Gastroesophageal sphincter (tissue), 4 donors: ENCODE measurements around the gene FEZF2. TPM values are rescaled to one million over a fixed set of nuclear protein-coding genes. Genes with fewer than 3 reads are reported as not detected.

Experiments used
- ATAC-seq: fragments of 150-250 bp; one replicate; pipeline ENCODE4 v1.9.1; 2016; ENCODE audit warnings: mild to moderate bottlenecking, moderate library complexity
- H3K27ac ChIP-seq, 4 donors: fragments of 200-600 bp; sonication (generic) in 3 of 4; 1 replicate in 3 of 4; 2 replicates in 1 of 4; pipeline ENCODE4 v1.5.1; 2016 to 2019
- H3K27me3 ChIP-seq: fragments of 200-600 bp; sonication (generic); one replicate; pipeline ENCODE4 v1.5.1; 2019
- H3K36me3 ChIP-seq, 2 donors: fragments of 200-600 bp; sonication (generic); one replicate each; pipeline ENCODE4 v1.5.1; 2019; ENCODE audit warnings: control low read depth in 1 of 2
- H3K4me1 ChIP-seq, 3 donors: fragments of 200-600 bp; sonication (generic); 1 replicate in 2 of 3; 2 replicates in 1 of 3; pipeline ENCODE4 v1.5.1; 2016 to 2019; ENCODE audit warnings: control low read depth in 2 of 3
- H3K4me3 ChIP-seq, 2 donors: fragments of 200-600 bp; sonication (generic); one replicate each; pipeline ENCODE4 v1.5.1; 2019; ENCODE audit warnings: mild to moderate bottlenecking in 1 of 2, moderate library complexity in 1 of 2
- H3K9me3 ChIP-seq, 3 donors: fragments of 200-600 bp; sonication (generic); one replicate each; pipeline ENCODE4 v1.5.1; 2017 to 2019; ENCODE audit warnings: control low read depth in 2 of 3
- EP300 ChIP-seq: sonication (generic); formaldehyde crosslinking; IDR thresholded peaks from one replicate; pipeline ENCODE4 v1.6.1; 2017; ENCODE audit warnings: antibody characterized with exemption, mild to moderate bottlenecking
- POLR2A ChIP-seq, 2 donors: fragments of 450-650 bp; IDR thresholded peaks; one replicate each; pipeline ENCODE4 v1.6.1; 2017; ENCODE audit warnings: antibody characterized with exemption in 2 of 2, mild to moderate bottlenecking in 2 of 2, moderate library complexity in 1 of 2
- POLR2AphosphoS5 ChIP-seq: sonication (generic); formaldehyde crosslinking; IDR thresholded peaks from one replicate; pipeline ENCODE4 v1.6.1; 2017; ENCODE audit warnings: antibody characterized with exemption
- WGBS, 2 donors: methylation state at CpG; one replicate each; pipeline ENCODE4 v1.1.5; 2018; ENCODE audit warnings: low coverage in 1 of 2; 5-methylcytosine and 5-hydroxymethylcytosine counted together
- total RNA-seq, 4 donors: library from RNA; depleted of rRNA; stranded (reverse); fragments of >200 nt; gene quantifications; one replicate each; pipeline ENCODE4 v1.1.0, GENCODE V29; 2016
- TF ChIP-seq, protein P1 (sequence below), 4 experiments: fragments of 200-600 bp in 2 of 4; fragments of 450-650 bp in 2 of 4; sonication (generic) in 1 of 4; IDR thresholded peaks; one replicate each; pipeline ENCODE4 v1.5.1; 2017 to 2019; ENCODE audit warnings: antibody characterized with exemption in 4 of 4, mild to moderate bottlenecking in 2 of 4, moderate library complexity in 2 of 4

The FEZF2 gene
- total RNA-seq, 4 donors from 2014 or later = not detected

DNA sequence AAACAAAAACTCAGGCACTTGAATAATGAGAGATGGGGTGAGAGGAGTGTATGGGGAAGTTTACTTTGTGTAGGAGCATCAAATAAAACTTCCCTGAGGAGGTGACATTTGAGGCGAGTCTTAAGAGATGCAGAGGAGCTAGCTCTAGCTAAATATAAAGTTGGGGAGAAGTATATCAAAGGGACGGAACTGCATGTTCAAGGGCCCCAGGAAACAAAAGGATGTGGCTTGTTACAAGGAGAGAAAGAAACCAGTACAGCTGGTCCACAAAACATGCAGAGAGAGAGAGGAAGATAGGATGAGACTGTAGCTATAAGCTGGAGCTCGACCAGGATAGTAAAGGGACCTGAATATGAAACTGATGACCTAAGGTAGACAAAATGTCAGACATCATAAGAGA is 17.6 kb downstream of the FEZF2 start:
- no peak overlapping the region for H3K27ac ChIP-seq
- H3K9me3 ChIP-seq = no peaks in the 10 kb centered on the region
- H3K4me1 ChIP-seq = no peaks in the 10 kb centered on the region
- peaks cover 36% of the 10 kb centered on the region for H3K27me3 ChIP-seq
- WGBS, 2 donors = 59 to 70% methylated on average over 3 of the region's 3 CpGs
- no peaks in the 10 kb centered on the region for H3K36me3 ChIP-seq
- H3K4me3 ChIP-seq = no peak overlapping the region
- no peak for ATAC-seq
- TF ChIP-seq POLR2AphosphoS5 (no peak), EP300 (no peak), POLR2A (IDR thresholded peaks at IDR 0.05) (no peak)
- TF ChIP-seq, protein P1, sequence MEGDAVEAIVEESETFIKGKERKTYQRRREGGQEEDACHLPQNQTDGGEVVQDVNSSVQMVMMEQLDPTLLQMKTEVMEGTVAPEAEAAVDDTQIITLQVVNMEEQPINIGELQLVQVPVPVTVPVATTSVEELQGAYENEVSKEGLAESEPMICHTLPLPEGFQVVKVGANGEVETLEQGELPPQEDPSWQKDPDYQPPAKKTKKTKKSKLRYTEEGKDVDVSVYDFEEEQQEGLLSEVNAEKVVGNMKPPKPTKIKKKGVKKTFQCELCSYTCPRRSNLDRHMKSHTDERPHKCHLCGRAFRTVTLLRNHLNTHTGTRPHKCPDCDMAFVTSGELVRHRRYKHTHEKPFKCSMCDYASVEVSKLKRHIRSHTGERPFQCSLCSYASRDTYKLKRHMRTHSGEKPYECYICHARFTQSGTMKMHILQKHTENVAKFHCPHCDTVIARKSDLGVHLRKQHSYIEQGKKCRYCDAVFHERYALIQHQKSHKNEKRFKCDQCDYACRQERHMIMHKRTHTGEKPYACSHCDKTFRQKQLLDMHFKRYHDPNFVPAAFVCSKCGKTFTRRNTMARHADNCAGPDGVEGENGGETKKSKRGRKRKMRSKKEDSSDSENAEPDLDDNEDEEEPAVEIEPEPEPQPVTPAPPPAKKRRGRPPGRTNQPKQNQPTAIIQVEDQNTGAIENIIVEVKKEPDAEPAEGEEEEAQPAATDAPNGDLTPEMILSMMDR (IDR thresholded peaks at IDR 0.05) = no peak

DNA sequence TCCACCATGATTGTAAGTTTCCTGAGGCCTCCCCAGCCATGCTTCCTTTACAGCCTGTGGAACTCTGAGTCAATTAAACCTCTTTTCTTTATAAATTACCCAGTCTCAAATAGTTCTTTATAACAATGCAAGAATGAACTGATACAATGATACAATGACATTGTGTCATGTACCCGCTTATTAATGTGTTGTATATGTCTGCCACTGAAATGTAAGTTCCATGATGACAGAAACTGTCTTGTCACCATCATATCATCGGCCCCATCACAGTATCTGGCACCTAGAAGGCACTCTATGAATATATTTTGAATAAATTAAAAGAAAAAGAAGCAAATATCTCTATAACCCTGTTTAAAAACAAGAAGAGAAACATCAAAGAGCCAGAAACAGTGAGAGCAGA is 29.6 kb downstream of the FEZF2 start:
- no peaks in the 10 kb centered on the region for H3K9me3 ChIP-seq
- peaks cover under 1% of the 10 kb centered on the region for H3K27me3 ChIP-seq
- H3K4me1 ChIP-seq = no peaks in the 10 kb centered on the region
- no peak overlapping the region for H3K27ac ChIP-seq
- H3K4me3 ChIP-seq = no peak overlapping the region
- no peaks in the 10 kb centered on the region for H3K36me3 ChIP-seq
- TF ChIP-seq POLR2AphosphoS5 (no peak), EP300 (no peak), POLR2A (IDR thresholded peaks at IDR 0.05) (no peak)
- TF ChIP-seq, protein P1 (IDR thresholded peaks at IDR 0.05) = no peak
- ATAC-seq = no peak
- 64 to 69% methylated on average over 2 of the region's 2 CpGs for WGBS, 2 donors

GRCh38 chr3:62335196-62335595 is 38.2 kb downstream of the FEZF2 start:
- TF ChIP-seq, protein P1 (IDR thresholded peaks at IDR 0.05) = no peak
- no peak for TF ChIP-seq EP300
- TF ChIP-seq POLR2AphosphoS5 = no peak
- TF ChIP-seq POLR2A (IDR thresholded peaks at IDR 0.05) = no peak
- no peak for ATAC-seq
- Histone ChIP-seq H3K9me3 (no peaks in the 10 kb centered on the region), H3K36me3 (peaks cover 0 to 2% of the 10 kb centered on the region in 2 donors), H3K27ac (no peak overlapping the region), H3K4me3 (no peak overlapping the region), H3K27me3 (no peaks in the 10 kb centered on the region), H3K4me1 (no peaks in the 10 kb centered on the region)
- WGBS, 2 donors = 88 to 100% methylated on average over 3 of the region's 3 CpGs

DNA sequence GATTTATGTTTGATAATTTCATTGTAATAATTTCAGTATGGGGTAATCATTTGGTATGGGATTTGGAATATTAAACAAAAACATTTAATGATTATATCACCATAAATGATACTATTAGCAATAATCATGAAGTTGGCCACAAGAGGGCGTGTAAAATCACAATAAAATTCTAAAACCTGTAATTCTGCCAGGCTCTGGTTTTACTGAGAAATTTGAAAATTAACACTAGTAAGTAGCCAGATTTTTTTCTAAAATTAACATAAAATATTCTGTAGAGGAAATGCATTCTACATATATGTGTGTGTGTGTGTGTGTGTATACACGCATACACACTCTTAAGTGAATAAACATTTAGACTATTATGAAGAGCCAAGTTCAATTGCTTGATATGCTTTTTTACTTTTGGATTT is 40.5 kb downstream of the FEZF2 start:
- Histone ChIP-seq H3K4me1 (no peaks in the 10 kb centered on the region), H3K36me3 (peaks cover 0 to 5% of the 10 kb centered on the region in 2 donors), H3K27me3 (no peaks in the 10 kb centered on the region), H3K27ac (no peak overlapping the region), H3K4me3 (no peak overlapping the region), H3K9me3 (no peaks in the 10 kb centered on the region)
- 53 to 60% methylated on average over 2 of the region's 2 CpGs for WGBS, 2 donors
- TF ChIP-seq, protein P1 (IDR thresholded peaks at IDR 0.05) = peak; percentile 26 to 47 (median 33)
- TF ChIP-seq POLR2A (IDR thresholded peaks at IDR 0.05) = no peak
- ATAC-seq = no peak

DNA sequence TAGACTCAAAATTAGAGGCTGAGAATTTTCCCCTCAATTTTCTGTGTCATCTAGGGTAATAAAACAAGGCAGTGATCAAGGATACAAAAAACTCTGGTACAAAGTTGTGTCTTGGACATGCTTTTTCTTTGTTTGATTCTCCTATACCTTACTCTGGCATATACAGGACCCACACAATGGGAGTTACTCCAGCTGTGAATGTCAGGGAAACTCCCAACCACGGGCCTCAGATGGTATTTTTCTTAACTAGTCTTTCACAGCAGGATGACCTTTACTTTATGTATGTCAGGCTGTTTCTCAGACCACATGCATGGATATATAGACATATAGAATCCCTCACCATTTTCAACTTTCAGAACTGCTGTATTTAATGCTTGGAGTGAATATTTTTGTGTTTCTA is 41.3 kb downstream of the FEZF2 start:
- H3K4me3 ChIP-seq = no peak overlapping the region
- ATAC-seq = no peak
- H3K9me3 ChIP-seq = no peaks in the 10 kb centered on the region
- 75% methylated on average over 1 of the region's 1 CpG; no CpG with 5 or more reads in 1 of the 2 donors for WGBS, 2 donors
- H3K27ac ChIP-seq = no peak overlapping the region
- TF ChIP-seq POLR2A (IDR thresholded peaks at IDR 0.05) = no peak
- TF ChIP-seq EP300 = no peak
- TF ChIP-seq, protein P1 (IDR thresholded peaks at IDR 0.05) = no peak
- TF ChIP-seq POLR2AphosphoS5 = no peak
- peaks cover 0 to 9% of the 10 kb centered on the region in 2 donors for H3K36me3 ChIP-seq
- no peaks in the 10 kb centered on the region for H3K27me3 ChIP-seq
- no peaks in the 10 kb centered on the region for H3K4me1 ChIP-seq
